NCI-H446 treated with DMSO at 0.1 percent for 48 hours (cell line): ENCODE measurements around the gene AKAP5.

Experiments
- DNase-seq: peaks from one replicate; lab custom pipeline; 2025; lab: John Stamatoyannopoulos, UW

AKAP5 gene

GRCh38 chr14:64459405-64460136 is 5.7 kb upstream of the AKAP5 start:
- DNase-seq = no peak

DNA sequence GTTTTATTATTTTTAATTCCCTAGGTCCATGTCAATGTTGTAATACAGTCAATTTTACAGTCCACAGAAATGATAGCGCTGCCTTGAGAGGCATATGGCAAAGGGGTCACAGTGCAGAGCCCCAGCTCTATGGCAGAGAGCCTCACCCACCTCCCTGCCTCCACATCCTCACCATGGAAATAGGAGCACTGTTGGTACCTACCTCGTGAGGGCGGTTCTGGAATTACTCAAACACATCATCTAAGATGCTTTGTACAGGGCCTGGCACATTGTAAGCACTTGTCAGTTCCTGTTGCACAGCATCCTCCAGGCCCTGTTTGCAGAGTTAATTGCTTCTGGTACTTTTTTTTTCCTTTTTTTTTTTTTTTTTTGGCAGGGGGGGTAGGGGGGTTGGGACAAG is 4.1 kb upstream of the AKAP5 start:
- DNase-seq = no peak

DNA sequence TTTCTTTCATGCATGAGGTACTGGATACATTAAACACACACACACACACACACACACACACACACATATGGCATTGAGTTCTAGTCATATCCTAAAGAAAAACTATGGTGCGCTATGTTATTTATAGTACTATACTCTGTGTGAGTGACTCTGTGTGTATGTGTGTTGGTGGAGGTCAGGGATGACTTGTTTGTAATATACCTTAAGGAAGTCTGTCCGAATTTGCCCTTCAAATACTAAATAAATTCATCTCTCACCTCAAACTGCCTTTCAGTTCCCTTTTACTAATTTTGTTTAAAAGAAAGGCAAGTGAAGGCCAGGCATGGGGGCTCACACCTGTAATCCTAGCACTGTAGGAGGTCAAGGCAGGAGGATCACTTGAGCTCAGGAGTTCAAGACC is 2.1 kb upstream of the AKAP5 start:
- no peak for DNase-seq

GRCh38 chr14:64463873-64464272 is 1.4 kb upstream of the AKAP5 start:
- no peak for DNase-seq

DNA sequence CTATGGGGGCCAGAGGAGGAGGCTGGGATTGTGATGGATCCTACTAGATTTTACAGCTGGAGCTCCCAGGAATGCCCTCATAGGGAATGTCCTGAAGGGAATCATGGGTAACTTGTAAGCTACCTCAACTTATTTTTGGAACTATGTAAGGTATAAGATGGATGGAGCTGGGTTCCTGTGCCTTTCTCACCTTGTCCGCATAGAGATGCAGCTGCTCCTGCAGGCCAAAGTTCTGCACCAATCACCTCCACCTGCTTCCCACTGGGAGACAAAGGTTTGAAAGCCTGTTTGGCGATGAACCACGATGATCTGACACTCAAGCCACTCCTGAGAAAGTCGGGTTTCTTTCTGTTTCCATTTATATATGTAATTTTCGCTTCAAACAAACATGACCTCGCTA is 648 bp upstream of the AKAP5 start:
- no peak for DNase-seq

- DNase-seq = no peak
These were observed 694 bp downstream of the AKAP5 start for GRCh38 chr14:64465831-64466554.

- DNase-seq = no peak
These were observed 1.8 kb downstream of the AKAP5 start for GRCh38 chr14:64467101-64467500.

GRCh38 chr14:64467566-64467965 is 2.3 kb downstream of the AKAP5 start:
- DNase-seq = no peak

DNA sequence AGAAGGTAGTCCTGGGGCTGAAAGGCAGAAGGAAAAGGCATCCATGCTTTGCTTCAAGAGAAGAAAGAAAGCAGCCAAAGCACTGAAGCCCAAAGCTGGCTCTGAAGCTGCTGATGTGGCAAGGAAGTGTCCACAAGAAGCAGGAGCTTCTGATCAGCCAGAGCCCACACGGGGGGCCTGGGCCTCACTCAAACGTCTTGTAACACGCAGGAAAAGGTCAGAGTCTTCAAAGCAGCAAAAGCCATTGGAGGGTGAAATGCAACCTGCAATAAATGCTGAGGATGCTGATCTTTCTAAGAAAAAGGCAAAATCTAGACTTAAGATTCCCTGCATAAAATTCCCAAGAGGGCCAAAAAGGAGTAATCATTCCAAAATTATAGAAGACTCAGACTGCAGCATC is 3.2 kb downstream of the AKAP5 start:
- no peak for DNase-seq

DNA sequence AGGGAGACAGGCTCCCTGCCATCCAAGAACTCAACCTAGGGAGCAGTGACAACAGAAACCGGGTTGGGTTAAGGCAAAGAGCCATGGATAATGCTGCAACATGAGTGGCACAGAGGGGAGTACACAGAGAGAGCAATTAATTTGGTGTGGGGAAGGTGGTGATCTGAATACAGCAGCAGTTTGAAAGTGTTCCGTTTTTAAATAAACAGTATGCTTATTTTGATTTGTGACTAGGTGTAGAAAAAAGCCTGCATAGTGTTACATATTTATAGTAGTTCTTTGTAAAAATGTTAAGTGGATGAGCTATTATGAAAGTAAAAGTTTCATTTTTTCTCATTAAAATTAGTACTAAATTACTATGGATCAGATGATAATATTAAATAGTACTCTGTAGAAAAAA is 8.7 kb downstream of the AKAP5 start:
- DNase-seq = no peak

GRCh38 chr14:64474698-64475097 is 9.4 kb downstream of the AKAP5 start:
- DNase-seq = no peak

DNA sequence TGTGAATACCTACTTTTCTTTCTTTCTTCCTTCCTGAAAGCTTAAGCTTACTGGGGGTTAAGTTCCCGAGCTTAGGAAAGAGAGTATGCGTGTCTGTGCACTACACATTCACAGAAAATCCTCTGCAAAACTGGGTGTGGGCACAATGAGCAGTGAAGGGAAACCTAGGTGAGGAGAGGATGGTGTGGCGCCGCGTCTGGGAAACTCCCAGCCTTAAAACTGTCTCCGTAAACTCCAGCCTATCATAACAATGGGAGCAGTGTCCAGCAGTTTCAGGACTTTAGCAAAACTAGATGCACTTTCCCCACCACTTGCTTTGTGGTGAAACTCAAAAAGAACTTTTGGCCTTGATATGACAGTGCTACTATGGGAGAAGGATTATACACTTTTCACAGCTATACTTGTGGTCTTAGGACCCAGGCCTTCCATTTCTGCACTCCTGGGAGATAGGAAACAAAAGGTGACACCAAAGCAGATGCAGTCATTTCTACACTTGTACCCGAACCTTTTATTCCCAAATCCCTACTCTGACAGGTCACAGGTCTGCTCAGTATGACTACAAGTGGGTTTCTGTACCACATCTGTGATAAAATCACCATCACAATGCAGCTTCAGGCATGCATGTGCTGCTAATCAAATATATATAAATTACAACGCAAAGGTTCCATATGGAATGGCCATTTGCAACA is 10.4 kb downstream of the AKAP5 start:
- DNase-seq = no peak

- no peak for DNase-seq
These were observed 11.1 kb downstream of the AKAP5 start for GRCh38 chr14:64476438-64476837.

GRCh38 chr14:64478634-64479250 is 13.4 kb downstream of the AKAP5 start:
- DNase-seq = peak; percentile 1

DNA sequence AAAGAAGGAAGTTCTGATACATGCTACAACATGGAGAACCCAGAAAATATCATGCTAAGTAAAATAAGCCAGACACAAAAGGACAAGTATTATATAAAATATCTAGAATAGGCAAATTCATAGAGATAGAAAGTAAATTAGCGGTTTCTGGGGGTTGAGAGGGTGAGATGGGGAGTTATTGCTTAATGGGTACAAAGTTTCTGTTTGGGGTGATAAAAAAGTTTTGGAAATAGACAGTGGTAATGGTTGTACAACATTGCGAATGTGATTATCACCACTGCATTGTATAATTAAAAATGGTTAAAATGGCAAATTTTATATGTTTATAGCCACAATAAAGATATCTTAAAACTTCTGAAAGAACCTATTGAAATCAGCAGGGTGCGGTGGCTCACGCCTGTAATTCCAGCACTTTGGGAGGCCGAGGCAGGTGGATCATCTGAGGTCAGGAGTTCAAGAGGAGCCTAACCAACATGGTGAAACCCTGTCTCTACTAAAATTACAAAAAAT is 23.3 kb downstream of the AKAP5 start:
- DNase-seq = no peak

GRCh38 chr14:64491637-64492036 is 26.3 kb downstream of the AKAP5 start:
- no peak for DNase-seq

DNA sequence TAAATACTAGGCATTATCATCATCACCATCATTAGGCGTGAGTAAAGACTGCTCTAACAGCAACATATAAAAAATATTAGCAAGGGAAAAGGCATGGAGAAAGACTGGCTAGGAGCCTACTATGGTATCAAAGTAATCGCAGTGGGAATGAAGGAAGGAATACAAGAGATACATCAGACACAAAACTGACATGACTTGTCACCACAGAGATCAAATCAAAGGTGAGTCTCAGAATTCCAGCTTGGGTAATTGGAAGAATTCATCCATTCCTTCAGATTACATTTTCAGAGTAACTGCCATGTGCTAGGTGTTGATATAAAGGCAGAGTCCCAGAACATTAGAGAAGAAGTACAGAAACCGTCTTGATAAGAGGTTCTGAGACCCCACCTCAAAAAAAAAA is 28.2 kb downstream of the AKAP5 start:
- DNase-seq = no peak

- no peak for DNase-seq
These were observed 30.0 kb downstream of the AKAP5 start for GRCh38 chr14:64495252-64495651.

DNA sequence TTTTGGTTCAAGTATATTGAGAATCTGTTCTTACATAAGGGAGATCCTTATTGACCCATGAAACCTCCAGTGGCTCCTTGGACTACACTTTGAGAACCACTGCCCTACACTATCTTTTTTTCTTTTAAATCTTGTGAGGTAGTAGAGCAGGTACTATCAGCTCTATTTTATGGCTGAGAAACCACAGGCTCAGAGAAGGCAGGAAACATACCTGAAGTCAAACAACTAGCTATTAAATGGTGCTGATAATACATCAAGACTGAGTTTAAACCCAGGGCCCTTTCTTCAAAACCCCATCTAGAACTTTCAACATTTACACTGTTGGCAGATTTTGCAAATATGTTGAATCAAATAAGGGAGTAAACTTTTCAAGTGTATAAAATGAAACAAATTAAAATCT is 31.5 kb downstream of the AKAP5 start:
- DNase-seq = no peak

DNA sequence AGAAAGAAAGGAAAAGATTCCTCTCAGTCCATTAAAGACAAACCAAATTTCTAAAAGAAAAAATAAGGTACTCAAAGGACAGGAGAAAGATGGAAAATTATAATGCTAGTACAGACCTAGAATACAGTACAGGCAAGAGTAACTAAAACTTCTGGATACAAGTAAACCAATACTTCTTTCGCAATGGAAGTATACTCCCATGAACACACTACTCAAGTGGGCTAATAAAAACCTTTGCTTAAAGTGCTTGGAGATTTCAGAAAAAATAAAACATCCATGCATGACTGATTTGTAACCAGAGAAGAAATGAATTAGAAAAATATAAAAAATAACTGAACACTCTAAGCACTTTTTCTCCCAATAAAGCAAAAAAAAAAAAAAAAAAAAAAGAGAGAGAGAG is 34.8 kb downstream of the AKAP5 start:
- no peak for DNase-seq

DNA sequence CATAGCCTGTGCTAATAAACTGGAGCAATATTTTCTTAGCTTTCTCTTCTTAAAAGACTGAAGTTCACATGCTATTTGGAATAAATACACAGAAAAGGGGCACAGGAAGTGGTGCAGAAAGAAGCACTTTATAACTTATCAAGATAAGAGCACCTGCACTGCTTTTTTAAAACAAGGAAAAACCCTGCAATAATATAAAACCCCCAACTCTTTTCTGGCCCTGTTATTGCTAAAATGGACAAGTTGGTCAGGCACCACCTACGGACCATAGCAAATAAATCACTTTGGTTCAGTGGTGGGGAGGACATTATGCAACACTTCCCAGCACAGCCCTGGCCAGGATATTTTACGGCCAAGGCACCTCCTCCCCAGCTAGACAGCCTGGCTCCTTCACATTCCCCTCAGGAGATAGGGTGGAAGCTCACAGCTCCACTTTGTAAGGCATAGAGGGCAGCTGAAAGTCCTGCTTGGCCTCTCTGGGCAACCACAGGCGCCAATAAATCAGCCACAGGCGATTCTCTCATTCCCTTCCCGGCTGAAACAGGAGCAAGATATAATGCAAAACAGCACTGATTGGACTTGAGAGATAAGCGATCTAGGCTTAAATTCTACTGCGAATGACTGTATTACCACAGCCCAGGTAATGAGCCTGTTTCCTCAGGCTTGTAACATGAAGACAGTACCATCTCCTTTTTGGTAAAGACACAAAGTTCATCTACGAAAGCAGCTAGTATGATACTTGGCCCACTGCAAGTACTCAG is 36.3 kb downstream of the AKAP5 start:
- DNase-seq = no peak

GRCh38 chr14:64502456-64502855 is 37.2 kb downstream of the AKAP5 start:
- no peak for DNase-seq
